IPS-11a (cell line): ENCODE results near the gene DYNLT1.
A peak's percentile ranks its signal among the peaks of the same experiment; 100 is the strongest.
"Not testable (repeated sequence)": the region's sequence is repeated elsewhere in the genome, so short reads cannot be mapped to it uniquely, and the experiment has no call there.

ENCODE experiments used
- H3K4me3 ChIP-seq: one replicate; pipeline ENCODE4 v1.5.1; 2013; ENCODE audit warnings: low read depth, low read length, control low read depth

DYNLT1 gene

DNA sequence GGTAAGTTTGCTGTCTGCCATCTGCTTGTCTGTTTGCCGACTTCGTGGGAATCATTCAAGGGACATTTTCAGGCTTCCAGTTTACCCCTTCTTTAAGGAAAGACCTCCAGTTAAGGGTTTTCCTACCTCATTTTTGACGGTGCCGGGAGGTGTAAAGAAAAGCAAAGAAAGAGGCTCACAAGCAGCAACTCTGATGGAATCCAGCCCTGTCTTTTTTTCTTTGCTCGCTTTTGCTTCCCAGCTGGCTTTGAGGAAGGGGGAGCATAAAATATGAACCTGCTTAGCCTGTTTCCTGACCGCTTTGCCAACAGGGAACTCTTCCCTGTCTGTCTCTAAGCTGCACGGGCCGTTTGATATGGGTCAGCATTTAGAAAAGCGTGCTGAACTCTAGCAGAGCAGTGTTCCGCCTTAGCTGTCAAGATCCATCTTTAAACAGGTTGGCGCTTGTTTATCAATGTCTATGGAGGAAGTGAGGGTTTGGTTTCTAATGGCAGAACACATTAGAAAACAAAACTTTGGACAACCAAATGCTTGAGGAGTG, 19.2 kb upstream of the DYNLT1 start:
- H3K4me3 ChIP-seq: no peak overlapping the region

DNA sequence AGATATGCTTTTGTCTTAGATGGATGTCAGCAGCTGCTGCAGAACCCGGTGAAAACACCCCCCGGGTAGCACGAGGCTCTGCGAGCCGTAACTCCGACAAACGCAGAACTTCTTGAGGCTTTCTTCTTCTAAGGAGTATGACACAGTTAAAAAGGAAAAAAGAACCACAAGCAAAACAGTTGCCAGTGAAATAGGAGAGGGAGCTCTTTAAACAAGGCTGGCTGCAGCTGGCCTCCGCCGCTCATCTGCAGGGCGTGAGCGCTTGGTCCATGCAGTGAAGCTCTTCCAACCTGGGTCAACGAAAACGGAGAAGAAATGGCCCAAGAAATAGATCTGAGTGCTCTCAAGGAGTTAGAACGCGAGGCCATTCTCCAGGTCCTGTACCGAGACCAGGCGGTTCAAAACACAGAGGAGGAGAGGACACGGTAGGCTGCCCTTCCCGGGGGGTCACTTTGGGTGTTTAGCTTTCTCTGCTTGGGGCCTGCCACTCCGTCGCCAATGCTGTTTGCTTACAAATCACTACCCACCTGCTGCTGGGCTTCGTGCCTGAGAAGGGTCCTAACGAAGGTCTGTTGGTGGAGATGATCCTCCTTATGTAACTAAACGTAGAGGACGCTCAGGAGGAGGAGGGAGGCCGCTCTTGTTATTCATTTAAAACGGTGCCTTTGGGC, 18.5 kb upstream of the DYNLT1 start:
- H3K4me3 ChIP-seq: no peak overlapping the region

DNA sequence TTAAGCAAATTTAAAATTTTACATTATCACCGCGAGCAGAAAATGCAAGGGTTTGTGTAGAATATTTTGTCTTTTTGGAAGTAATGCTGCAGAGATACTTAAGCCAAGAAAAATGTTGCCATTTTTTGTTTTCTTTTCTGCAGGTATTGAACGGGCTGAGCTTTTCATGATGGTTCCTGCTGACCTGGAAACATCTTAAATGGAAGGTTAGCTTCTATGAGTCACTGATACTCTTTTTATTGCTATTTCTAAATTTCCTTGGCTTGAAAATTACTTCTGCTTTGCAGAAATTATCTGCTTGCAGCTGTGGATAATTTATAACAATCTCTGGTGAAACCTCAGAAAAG, 18.0 kb upstream of the DYNLT1 start:
- H3K4me3 ChIP-seq: no peak overlapping the region

DNA sequence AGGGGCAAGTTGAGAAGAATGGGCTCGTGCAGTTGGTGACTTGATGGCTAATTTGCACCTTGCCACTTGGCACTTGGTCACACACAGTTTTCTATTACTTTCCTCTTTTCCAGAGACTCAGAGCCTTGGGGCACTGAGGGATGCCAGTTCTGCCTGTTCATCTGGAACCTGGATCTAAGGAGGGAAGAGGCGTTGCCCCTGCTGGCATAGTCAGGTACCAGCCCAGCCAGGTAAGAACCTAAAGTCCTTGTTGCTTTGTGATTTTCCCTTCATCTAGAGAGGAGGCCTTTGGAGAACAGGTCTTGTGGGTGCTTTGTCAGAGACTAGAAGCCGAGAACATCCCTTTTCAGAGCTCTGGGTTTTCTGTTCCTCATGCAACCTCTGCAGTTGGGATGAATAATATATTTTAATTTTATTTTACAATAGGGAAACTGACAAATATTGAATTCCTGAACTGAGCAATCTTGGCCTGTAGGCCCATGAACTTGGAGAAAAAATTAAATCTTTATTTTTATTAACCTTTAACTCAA, 16.7 kb upstream of the DYNLT1 start:
- no peak overlapping the region for H3K4me3 ChIP-seq

DNA sequence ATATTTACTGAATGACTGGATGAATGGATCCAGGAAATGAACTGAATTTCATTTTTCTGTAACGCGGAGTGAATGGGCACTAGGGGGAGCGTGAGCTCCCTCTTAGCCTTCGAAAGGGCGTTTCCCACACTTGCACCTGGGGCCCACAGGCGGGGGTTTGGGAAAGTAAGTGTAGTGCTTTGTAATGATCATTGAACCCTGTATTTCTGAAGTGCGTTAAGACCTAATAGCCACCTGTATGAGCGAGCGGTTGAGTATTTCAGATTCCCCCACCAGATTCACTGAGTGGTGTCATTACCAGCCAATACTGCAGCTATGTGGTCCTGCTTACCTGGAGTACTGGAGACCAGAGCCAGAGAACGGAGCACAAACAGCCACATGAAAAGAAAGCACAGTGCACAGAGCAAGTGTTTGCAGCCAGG, 15.8 kb upstream of the DYNLT1 start:
- no peak overlapping the region for H3K4me3 ChIP-seq

DNA sequence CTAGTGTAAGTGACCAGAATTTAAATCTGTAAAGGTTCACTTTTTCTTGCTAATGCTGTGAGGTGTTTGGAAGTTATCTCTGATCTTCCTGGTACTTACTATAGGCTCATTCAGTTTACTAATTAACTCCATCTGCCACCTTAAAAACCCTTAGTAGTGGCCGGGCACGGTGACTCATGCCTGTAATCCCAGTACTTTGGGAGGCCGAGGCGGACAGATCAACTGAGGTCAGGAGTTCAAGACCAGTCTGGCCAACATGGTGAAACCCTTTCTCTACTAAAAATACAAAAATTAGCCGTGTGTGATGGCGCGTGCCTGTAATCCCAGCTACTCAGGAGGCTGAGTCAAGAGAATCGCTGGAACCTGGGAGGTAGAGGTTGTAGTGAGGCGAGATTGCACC, 12.4 kb upstream of the DYNLT1 start:
- H3K4me3 ChIP-seq: not testable (repeated sequence)

DNA sequence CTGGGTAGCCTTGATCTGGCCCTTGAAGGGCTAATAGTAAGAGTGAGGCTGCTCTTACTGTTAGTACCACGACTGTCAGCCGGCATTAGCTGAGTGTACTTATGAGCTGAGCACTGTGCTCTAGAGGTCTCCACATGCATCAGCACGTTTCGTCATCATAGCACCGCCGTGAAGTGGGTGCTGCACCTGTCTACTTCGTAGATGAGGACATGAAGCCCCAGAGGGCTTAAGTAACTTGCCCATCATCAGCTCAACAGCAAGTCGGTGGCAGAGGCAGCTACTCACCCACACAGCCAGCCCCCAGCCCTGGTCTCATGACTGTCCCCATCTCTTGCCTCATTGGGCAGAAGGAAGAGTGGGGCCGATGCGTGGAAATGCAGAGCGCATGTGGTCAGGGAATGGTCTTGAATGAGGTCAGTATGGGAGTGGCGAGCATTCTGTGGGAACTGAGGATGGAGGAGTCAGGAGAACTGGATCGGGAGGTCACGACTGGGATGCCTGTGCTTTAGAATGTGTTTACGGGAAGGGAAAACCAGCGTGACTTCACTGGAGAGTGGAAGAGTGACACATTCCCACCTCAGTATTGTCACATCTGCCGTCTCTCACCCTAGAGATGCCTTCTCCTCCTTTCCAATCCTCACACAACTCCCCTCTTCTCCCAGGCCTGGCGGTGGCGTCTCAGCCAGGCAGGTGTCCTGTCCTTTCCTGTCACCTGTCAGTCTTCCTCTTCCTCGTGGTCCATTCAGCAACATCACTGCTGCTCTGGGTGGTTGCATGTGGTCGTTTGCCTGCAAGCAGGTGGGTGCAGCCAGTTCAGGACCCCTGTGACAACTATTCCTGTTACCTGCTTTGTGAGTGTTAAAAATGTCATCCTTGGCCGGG, 11.3 kb upstream of the DYNLT1 start:
- H3K4me3 ChIP-seq: no peak overlapping the region

DNA sequence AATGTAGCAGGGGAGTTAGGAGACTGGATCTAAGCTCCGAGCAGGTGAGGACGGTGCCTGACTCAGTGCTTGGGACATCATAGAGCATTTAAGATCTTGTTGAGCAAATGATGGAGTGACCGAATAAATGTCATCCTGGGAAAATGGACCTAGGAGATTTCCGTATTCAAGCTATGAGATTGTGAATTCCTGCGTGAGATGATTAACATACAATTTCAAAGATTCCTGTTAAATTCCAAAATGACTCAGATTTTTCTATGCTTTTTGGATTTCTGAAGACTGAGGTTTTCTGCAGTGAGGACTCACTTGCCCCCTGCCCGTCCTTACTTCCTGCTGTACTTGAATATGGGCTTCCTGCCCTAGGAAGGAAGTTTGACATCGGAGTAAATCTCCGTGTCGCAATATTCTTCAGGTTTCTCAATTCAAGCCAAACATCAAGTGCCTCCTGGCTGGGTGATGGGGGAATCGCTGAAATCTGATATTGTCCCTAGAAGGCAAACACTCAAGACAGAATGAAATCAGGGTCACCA, 10.5 kb upstream of the DYNLT1 start:
- H3K4me3 ChIP-seq: no peak overlapping the region

DNA sequence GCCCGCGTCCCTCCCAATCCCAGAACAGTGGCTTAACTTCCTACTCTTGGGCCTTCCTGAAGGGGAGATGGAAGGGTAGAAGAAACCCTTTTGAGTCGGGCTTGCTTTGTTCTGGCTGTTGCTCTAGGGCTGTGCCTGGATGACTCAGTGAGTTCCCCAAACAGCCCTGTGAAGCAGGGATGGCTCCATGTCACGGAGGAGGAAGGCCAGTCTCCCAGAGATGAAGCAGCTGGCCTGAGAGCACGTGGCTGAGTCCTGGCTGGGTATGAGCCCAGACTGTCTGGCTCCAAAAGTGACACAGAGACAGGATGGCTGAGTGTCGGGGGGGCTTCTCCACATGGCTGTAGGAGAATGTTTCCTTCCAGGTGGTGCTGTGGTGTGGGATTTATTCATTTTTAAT, 10.0 kb upstream of the DYNLT1 start:
- no peak overlapping the region for H3K4me3 ChIP-seq

DNA sequence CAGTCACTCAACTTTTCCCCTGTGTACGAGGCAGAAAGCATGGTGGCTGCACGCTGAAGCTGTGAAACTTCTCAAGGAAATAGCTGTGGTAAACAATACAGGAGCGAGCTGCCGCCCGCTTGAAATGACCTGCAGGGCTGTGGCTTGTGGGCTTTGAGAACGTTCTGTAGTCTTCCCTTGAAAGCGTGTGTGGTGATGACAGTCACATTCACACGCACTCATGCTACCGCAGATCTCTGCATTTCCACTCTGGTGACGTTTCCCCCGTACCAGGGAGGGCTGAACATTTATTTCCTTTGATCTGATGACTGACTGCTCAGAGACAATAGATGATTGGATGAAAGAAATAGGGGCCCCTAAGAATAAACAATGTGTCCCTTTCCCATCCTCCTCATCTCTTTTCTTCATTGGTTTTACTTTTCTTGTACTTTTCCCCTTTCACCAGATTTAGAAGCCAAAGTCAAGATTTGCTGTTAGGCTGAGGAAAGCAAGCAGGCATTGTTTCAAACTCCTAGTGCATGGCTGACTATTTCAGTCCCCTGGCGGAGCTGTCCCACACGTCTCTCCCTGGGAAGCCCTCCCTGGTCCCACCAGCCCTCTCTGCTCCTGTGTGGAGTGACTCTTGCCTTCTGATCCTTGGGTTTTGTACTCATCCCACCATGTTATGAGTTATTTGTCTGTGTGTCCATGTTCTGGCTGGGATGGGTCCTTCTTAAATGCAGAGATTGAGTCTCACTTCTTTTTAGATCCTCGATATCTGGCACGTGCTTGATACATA, 9.2 kb upstream of the DYNLT1 start:
- no peak overlapping the region for H3K4me3 ChIP-seq

DNA sequence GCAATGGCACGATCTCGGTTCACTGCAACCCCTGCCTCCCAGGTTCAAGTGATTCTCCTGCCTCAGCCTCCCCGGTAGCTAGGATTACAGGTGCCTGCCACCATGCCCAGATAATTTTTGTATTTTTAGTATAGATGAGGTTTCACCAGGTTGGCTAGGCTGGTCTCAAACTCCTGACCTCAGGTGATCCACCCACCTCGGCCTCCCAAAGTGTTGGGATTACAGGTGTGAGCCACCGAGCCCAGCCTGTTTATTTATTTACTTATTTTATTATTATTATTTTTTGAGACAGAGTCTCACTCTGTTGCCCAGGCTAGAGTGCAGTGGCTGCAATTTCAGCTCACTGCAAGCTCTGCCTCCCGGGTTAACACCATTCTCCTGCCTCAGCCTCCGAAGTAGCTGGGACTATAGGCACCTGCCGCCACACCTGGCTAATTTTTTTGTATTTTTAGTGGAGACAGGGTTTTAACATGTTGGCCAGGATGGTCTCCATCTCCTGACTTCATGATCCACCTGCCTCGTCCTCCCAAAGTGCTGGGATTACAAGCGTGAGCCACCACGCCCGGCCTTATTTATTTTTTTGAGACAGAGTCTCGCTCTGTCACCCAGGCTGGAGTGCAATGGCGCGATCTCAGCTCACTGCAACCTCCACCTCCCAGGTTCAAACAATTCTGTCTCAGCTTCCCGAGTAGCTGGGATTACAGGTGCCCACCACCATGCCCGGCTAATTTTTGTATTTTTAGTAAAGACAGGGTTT, 7.6 kb upstream of the DYNLT1 start:
- not testable (repeated sequence) for H3K4me3 ChIP-seq

DNA sequence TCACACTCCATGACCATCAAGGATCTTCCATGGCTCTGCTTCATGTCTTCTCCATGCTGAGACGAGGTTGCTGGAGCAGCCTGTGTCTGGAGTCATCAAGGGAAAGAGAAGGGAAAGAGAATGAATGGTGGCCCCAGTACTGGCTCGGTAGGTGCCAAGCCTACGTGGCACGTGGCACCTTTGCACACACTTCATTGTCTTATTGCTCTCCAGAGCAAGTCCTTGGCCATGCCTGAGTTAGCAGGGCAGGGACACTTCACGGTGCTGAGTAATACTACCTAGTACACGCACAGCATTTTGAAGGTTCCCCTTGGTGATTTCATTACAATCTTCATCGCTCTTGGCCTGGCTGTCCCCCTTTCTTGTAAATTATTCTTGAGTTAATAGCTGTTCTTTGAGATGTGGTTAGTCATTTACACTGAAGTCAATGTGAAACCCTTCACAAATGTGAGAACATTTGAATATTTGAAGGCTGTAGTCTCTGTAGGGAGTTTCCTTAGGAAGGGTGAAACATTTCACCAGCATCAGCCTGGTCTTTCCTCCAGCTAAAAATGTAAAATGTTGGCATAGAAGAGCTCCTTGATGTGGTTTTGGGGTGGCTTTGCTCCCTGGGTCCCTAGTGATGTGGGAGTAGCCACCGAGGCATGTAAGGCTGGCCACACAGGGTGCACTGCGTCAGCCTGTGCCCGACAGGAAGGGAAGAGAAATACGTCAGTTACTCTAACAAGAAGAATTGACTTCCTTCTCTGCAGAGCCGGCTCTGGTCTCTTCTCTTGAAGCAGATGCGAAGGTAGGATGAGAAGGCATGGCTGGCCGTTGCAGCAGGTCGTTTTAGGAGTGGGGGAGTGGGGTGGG, 5.0 kb upstream of the DYNLT1 start, which contains the start of gene SYTL3:
TSS of gene SYTL3 (plus strand) at position 766 of the 855 bp plus-strand sequence. CDS start 13,215 bp downstream, outside the sequence.
- H3K4me3 ChIP-seq: no peak within 1 kb of the TSS

DNA sequence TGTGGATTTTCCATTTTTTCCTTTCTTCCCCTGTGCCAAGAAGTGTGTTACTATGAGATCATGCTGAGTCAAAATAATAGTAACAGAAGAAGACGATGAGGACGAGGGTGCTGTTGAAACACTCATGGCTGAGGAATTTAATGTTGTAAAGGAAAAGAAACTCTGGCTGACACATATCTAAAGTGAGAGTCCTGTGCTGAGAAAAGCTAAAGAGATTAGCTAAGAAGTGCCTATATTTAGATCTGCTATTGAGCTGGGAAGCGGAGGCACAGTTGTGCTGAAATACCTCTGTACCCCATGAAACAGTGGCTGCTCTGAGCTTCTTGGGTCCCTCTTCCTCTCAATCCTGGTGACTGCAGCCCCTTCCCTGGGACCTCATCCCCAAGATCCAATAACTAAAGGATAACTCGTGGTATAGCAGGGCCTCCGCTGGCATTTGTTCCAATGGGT, 4.2 kb upstream of the DYNLT1 start:
- no peak overlapping the region for H3K4me3 ChIP-seq

DNA sequence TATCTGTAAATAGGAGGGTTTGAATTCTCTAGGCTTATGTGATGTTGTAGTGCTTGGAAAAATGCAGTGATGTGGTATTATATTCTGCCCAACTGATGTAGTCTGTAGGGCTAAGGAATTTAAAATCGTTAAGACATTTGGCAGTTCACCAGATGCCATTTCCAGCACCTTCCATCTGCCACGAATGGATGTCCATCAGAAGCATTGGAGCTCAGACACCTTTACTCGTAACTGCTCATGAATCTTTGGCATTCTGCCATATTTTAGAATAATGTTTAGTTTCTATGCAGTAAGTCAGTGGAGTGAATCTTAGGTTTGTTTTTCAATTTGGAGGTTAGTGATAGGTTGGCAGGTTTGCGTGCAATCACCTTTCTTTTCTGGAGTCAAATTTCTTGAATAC, 3.0 kb upstream of the DYNLT1 start:
- no peak overlapping the region for H3K4me3 ChIP-seq

DNA sequence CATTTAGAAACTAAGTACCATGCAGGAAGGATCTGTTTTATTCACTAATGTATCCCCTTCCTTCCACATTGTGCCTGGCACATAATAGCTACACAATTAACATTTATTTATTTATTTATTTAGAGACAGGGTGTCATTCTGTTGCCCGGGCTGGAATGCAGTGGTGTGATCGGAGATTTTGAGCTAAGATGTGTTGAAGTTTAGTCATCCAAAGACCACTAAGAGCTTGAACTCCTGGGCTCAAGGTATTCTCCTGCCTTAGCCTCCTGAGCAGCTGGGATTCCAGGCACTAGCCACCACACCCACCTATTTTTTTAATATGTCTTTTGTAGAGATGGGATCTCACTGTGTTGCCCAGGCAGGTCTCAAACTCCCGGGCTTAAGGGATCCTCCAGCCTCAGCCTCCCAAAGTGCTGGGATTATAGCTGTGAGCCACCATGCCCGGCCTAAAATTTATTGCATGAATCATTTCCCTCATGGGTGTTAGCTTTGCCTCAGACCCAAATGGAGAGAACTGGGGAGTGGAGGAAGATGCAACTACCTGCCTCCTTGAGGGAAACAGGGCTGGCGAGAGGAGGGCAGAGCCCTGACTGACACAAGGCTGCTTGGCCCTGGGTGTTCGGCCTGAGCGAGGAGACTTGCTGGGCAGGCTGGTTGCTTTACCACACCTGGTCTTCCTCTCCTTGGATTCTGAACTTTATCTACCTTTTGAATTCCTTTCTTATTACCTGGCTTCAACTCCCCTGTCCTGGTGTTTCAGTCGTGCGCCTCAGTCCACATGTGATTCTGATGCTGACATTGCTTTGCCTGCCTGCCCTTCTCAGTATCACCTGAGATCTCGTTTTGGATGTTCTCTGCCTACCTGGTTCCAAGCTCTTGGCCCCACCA, 1.7 kb upstream of the DYNLT1 start:
- H3K4me3 ChIP-seq: no peak overlapping the region

DNA sequence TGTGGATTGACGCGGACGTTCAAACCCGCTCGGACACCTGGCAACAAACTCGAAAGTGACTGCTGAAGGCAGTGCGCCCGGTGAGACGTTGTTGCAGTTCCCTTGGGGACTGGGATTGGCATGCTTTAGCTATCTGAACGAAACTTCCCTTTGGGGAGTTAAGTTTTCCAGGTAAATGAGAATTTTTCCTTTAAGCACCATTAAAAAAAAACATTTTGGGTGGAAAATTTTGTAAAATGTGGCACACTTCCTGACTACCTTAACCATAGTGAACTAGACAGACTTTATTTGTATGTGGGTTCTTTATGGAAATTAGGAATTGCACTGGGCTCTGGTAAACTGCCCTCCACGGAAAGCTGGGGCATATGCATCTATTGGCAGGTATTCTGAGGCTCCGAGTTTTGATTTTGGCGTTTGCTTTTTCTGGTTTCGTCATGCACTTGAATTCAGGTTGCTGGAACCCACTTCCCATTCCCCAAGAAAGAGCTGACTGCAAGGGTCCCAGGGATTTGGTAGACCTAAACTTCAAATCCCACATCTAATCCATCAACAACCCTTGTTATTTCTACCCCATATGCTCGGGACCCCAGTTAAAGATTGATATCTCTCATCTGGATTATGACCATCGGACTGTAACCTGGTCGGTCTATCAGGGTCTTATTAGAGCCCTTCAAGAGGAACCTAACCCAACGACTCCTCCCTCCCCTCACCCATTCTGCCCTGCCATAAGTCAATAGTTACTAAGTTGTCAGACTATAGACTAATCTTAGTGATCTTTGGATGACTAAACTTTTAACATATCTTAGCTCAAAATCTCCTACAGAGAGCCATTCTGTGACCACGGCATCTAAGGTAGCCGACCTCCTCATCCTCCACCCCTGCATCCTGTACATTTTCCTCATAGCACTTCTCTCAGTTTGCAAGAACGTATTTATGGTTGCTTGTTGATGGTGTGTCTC, 800 bp upstream of the DYNLT1 start:
- peak overlapping the region; percentile 94 for H3K4me3 ChIP-seq

DNA sequence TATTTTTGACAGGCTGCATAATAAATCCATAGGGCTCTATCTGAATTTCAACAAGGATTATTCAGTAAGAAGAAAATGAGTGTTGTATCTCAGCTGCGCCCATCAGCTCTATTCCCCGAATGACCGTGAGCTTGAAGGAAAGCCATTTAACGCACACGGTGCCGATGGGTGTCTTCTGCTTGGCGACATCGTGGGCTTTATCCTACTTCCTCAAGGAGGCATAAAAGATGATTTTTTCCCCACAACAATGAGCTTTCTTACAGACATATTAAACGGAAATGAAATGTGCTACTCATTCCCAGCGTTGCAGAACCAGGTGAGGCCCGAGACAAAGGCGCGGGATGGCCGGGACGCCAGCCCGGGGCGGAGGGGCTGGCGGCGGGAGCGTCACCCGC, 710 bp downstream of the DYNLT1 start:
- peak overlapping the region; percentile 94 for H3K4me3 ChIP-seq
